Endometrial microvascular endothelial cells (primary cell): Measurements from ENCODE around the gene COL1A2. TPM values are rescaled to one million over a fixed set of nuclear protein-coding genes. Genes with fewer than 3 reads are reported as not detected.

ENCODE experiments used
- in situ Hi-C: cut with HindIII; loops from 2 replicates; pipeline ENCODE4 v1.10.0; 2017; ENCODE audit warnings: low sequenced_read_pairs, low pct_unique_long_range_greater_than_20kb; ENCODE audit errors: inconsistent ontology term
- total RNA-seq: library from RNA; depleted of rRNA; stranded (reverse); fragments of >200 nt; gene quantifications from one replicate; pipeline ENCODE4 v1.2.3, GENCODE V29; 2015; ENCODE audit errors: inconsistent ontology term

The COL1A2 gene
- total RNA-seq, 1 donor from 2014 or later: 73.4 TPM

DNA sequence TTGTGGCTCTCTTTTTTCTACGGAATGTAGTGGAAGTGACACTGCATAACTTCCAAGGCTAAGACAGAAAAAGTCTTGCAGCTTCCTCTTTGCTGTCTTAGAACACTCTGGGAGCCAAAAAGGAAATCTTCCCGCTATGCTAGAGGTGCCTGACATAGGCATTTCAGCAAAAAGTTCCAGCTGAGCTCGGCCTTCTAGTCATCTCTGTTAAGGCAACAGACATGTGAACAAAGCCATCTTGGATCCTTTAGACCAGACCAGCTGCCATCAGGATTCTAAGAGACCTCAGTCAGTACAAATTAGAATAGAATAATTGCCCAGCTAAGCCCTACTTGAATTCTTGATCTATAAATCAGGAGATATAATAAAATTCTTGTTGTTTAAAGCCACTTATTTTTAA lies 16.3 kb upstream of the COL1A2 start:
- in situ Hi-C loops: no loop called here

DNA sequence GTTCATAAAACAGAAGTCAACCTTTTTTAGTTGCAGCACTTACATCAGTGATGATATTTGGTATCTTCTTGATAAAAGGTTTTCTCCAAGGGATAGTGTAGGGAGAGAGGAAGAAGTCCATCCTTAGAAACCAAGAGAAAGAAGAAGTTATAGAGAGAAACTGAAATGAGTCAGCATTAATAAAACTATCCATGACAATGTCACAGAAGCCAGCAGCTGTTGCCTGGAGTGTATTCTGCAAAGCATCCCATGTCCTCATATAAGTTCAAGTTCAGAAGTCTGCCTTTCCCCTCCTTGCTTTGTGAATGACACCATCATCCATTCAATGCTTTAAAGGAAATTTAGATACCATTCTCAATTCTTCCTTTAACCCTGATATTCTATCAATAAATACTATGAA lies 14.4 kb upstream of the COL1A2 start:
- in situ Hi-C loops: no loop called here

- in situ Hi-C loops: no loop called here
These were observed 12.6 kb upstream of the COL1A2 start for GRCh38 chr7:94382132-94382531.

DNA sequence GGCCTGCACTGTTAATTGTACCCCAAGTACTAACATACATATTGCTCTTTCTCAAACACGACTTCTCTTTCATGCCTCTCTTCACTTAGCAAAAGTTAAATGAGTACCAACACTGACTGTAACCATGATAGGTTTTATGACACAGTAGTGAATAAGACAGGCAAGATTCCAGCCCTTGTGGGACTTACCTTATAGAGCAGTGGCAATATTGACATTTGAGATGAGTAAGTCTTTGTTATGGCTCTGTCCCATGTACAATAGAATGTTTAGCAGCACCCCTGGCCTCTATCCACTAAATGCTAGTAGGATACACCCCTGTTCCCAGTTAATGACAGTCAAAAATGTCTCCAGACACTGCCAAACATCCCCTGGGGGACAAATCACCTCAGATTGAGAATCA lies 11.9 kb upstream of the COL1A2 start:
- in situ Hi-C loops: no loop called here

DNA sequence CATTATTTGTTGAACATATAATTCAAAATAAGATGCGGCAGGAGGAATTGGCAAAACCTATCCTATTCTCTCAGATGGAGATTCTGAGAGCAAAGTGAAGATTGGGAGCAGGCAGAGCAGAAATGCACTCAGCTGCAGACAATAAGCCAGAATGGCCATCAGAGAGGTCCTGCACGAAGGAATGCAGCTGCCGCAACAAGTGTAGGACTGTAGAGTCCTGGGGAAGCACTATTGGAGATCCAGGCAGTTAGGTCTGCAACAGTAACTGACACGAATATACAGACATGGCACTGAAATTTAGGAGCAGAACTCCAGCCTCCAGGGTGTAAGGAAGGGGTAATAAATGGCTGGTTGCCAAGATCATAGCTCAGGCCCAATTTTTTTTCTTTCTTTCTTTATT lies 10.4 kb upstream of the COL1A2 start:
- in situ Hi-C loops: no loop called here

- in situ Hi-C loops: no loop called here
These were observed 8.3 kb upstream of the COL1A2 start for GRCh38 chr7:94386416-94386815.

DNA sequence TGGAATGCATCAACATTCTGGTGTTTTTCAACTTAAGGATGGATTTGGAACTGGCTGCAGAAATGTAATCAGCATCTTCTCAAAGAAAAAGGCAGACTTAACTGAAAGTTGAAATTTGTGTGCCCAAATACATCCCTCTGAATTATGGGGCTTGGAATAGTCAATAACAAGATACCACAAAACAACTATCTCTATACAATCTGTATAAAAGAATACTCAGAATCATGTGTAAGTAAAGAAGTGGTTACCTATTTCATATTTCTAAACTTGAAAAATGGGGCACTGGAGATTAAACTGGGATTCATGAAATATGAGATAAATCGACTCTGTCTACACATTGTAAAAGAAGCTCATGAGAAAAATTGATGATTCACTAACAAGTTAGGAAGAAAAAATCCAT lies 6.2 kb upstream of the COL1A2 start:
- in situ Hi-C loops: no loop called here

DNA sequence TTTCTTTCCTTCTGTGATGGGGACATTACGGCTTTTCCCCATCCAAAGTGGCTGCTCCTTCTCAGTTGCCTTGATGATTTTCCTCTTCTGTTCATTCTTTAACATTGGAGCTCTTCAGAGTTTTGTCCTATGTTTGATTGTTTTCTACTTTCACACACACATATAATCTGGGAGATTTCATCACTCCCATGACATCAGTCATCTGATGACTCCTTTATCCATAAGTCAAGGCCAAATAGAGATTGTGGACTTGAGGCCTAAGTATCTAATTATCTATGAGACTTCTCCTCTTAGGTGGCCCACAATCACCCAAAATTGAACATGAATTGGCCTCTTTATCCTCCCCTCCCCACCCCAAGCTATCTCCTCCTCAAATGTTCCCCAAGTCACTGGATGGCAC lies 5.3 kb upstream of the COL1A2 start:
- in situ Hi-C loops: no loop called here

DNA sequence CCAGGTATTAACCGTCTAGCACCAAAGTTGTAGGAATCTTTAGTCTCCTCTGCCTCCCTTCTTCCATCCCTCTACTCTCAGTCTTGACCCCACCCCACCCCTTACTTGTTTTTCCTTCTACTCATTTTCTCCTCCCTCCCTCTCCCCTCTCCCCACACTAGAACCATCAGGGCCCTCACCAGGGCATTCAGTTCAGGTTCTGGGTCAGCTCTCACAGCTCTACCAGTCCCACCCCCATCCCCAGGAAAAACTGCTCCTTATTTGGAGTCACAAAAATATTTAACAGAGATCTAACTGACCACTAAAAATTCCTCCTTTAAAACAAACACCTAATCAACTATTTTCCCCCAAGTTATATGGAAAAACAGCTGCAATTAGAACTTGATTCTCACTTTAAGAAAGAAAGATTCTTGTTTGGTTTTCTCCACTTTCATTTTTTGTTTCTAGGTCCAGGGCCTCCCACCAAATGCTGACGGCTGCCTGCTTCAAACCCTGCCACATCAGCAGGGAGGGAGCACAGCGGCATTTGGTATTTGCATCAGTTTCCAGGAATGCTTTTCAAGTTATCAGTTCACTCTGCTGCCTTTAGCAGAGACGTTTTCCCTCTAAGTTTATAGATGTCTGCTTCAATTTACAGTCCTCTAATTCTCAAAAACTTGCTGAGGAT lies 2.8 kb upstream of the COL1A2 start:
- in situ Hi-C loops: no loop called here

- in situ Hi-C loops: no loop called here
These were observed 2.3 kb upstream of the COL1A2 start for GRCh38 chr7:94392393-94392786.

GRCh38 chr7:94393246-94394108 lies 1.2 kb upstream of the COL1A2 start:
- in situ Hi-C loops: no loop called here

DNA sequence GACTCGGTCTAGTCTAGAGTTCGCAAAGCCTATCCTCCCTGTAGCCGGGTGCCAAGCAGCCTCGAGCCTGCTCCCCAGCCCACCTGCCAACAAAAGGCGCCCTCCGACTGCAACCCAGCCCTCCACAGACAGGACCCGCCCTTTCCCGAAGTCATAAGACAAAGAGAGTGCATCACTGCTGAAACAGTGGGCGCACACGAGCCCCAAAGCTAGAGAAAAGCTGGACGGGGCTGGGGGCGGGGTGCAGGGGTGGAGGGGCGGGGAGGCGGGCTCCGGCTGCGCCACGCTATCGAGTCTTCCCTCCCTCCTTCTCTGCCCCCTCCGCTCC lies 622 bp upstream of the COL1A2 start:
- in situ Hi-C loops: no loop called here

- in situ Hi-C loops: no loop called here
These were observed 694 bp downstream of the COL1A2 start for GRCh38 chr7:94395141-94396036.

- in situ Hi-C loops: no loop called here
These were observed 1.3 kb downstream of the COL1A2 start for GRCh38 chr7:94396037-94396431.

DNA sequence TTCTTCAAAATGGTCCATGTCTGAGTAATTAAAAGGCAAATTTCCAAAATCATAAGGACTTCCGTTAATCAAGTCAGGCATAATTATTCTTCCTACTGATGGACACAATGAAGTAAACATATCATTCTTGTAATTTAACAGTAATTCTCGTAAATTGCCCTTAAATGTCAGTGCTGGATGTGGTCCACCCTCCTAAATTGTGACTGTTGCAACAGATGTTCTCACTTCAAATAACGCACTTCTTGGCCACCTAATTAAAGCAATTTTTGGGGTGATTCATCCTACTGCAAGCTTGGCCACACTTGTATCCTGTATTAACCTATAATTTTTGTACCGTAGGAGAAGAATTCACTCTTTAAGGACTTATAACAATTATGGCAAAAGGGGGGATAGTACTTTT lies 1.9 kb downstream of the COL1A2 start:
- in situ Hi-C loops: no loop called here

DNA sequence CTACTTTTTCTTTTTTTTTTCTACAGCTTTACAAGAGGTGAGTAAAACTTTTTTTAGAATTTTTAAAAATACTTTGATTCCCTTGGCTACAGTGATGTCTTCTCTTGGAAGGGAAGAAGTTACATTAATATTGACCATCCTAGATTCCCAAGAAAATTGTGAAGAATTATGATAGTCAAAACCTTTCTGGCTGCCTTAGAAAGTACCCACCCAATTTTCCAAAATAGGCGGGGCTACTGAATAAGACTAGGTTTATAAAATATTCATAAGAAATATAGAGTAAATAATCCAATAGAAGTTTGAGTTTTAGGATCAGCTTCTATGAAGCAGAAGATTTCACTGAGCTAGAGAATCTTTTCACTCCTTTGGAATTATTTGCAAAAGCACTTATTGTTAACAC lies 3.0 kb downstream of the COL1A2 start:
- in situ Hi-C loops: no loop called here

DNA sequence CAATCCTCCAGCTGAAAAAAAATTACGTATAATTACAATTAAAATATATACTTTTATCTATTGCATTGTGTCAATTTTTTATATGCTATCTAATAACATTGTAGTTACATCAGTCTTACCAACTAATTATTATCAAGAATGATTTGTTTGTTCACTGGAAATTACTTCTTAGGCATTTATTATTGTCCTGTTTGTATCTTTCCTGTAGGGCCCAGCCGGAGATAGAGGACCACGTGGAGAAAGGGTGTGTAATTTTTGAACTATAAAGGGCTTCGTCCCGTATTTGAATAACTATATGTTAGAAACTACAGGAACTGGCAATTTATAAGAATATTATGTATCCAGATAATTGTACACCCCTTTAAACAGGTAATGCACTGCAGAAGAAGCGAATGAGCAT lies 4.1 kb downstream of the COL1A2 start:
- in situ Hi-C loops: no loop called here

DNA sequence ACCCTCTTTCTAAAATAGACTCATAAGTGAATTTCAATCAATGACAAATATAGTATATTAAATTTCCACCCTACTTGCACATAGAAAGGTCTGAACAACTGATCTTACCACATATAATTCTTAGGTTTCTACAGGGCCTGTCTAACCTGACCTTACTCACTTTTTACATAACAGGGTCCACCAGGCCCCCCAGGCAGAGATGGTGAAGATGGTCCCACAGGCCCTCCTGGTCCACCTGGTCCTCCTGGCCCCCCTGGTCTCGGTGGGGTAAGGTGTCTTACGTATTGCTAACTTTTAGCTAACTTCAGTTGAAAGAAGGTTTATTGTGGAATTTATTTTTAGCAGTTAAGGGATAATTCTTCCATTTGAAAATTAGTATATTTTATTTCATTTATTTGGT lies 5.3 kb downstream of the COL1A2 start:
- in situ Hi-C loops: no loop called here

- in situ Hi-C loops: no loop called here
These were observed 6.1 kb downstream of the COL1A2 start for GRCh38 chr7:94400643-94401427.
